SW480 (cell line): ENCODE results near the gene GRIN2A.

Source experiments
- DNase-seq: peaks from one replicate; pipeline ENCODE4 v3.0.0-alpha.2; 2016; ENCODE audit warnings: low spot score

GRIN2A gene

GRCh38 chr16:10182222-10183053 lies at the start of gene GRIN2A:
Gene GRIN2A, minus strand, starts transcription at chr16:10182428. Its CDS starts 2,017 bp downstream, at chr16:10180411.
- no peak for DNase-seq

GRCh38 chr16:10231563-10231962 lies 49.3 kb upstream of the GRIN2A start:
- DNase-seq = no peak

GRCh38 chr16:10228779-10229178 lies 46.6 kb upstream of the GRIN2A start:
- DNase-seq = no peak

GRCh38 chr16:10226987-10227306 lies 44.7 kb upstream of the GRIN2A start:
- DNase-seq = no peak

GRCh38 chr16:10226141-10226986 lies 44.1 kb upstream of the GRIN2A start:
- no peak for DNase-seq

GRCh38 chr16:10225653-10226052 lies 43.4 kb upstream of the GRIN2A start:
- DNase-seq = no peak

GRCh38 chr16:10224850-10225249 lies 42.6 kb upstream of the GRIN2A start:
- DNase-seq = no peak

- no peak for DNase-seq
Observed at GRCh38 chr16:10220942-10221341, 38.7 kb upstream of the GRIN2A start.

GRCh38 chr16:10219742-10220141 lies 37.5 kb upstream of the GRIN2A start:
- DNase-seq = no peak

GRCh38 chr16:10218490-10219206 lies 36.4 kb upstream of the GRIN2A start:
- no peak for DNase-seq

GRCh38 chr16:10213748-10214147 lies 31.5 kb upstream of the GRIN2A start:
- no peak for DNase-seq

GRCh38 chr16:10210944-10211343 lies 28.7 kb upstream of the GRIN2A start:
- DNase-seq = no peak

- DNase-seq = no peak
Observed at GRCh38 chr16:10206865-10207264, 24.6 kb upstream of the GRIN2A start.

- DNase-seq = no peak
Observed at GRCh38 chr16:10206215-10206614, 24.0 kb upstream of the GRIN2A start.

GRCh38 chr16:10205688-10206087 lies 23.5 kb upstream of the GRIN2A start:
- DNase-seq = no peak

GRCh38 chr16:10202649-10203048 lies 20.4 kb upstream of the GRIN2A start:
- DNase-seq = no peak

- no peak for DNase-seq
Observed at GRCh38 chr16:10200637-10201586, 18.7 kb upstream of the GRIN2A start.

GRCh38 chr16:10196999-10197398 lies 14.8 kb upstream of the GRIN2A start:
- DNase-seq = no peak

- no peak for DNase-seq
Observed at GRCh38 chr16:10191096-10191495, 8.9 kb upstream of the GRIN2A start.

- no peak for DNase-seq
Observed at GRCh38 chr16:10189861-10190390, 7.7 kb upstream of the GRIN2A start.

GRCh38 chr16:10188236-10188635 lies 6.0 kb upstream of the GRIN2A start:
- DNase-seq = no peak
